CD4-positive, CD25-positive, alpha-beta regulatory T cell (primary cell): ENCODE results near the gene ZMAT5. TPM values are rescaled to one million over a fixed set of nuclear protein-coding genes. Genes with fewer than 3 reads are reported as not detected.
A peak's percentile ranks its signal among the peaks of the same experiment; 100 is the strongest.

Source experiments
- ATAC-seq, 2 donors: fragments of 150-1000 bp; cut with Tn5 transposase; one replicate each; pipeline ENCODE4 v1.10.0; 2021; ENCODE audit warnings: low read depth in 2 of 2, moderate number of reproducible peaks in 2 of 2, moderate library complexity in 1 of 2
- DNase-seq, 3 donors: peaks; one replicate each; pipeline versions ENCODE4 v3.0.0 to v3.0.0-alpha.2; 2012 to 2022; ENCODE audit warnings: mixed read lengths in 1 of 3
- H3K27ac ChIP-seq: one replicate; pipeline ENCODE4 v1.7.0; 2013; ENCODE audit warnings: mild to moderate bottlenecking, low read length; ENCODE audit not compliant: insufficient read depth, poor library complexity, severe bottlenecking
- H3K27me3 ChIP-seq: one replicate; pipeline ENCODE4 v1.7.0; 2013; ENCODE audit warnings: low read length; ENCODE audit not compliant: control insufficient read depth, insufficient read depth
- H3K36me3 ChIP-seq: one replicate; pipeline ENCODE4 v1.7.0; 2013; ENCODE audit warnings: mild to moderate bottlenecking, low read length, moderate library complexity; ENCODE audit not compliant: control insufficient read depth, insufficient read depth
- H3K4me1 ChIP-seq: 2 replicates; pipeline ENCODE4 v1.7.0; 2013; ENCODE audit warnings: mild to moderate bottlenecking, low read length; ENCODE audit not compliant: insufficient read depth, control insufficient read depth, poor library complexity, severe bottlenecking
- H3K4me3 ChIP-seq: one replicate; pipeline ENCODE4 v1.7.0; 2013; ENCODE audit warnings: low read depth, mild to moderate bottlenecking, low read length, moderate library complexity
- H3K9me3 ChIP-seq, 2 experiments: 1 replicate in 1 of 2; 2 replicates in 1 of 2; pipeline ENCODE4 v1.7.0; 2013; ENCODE audit warnings: low read length in 2 of 2, mild to moderate bottlenecking in 1 of 2, moderate library complexity in 1 of 2; ENCODE audit not compliant: control insufficient read depth in 2 of 2
- H3K27ac Mint-ChIP-seq, 3 donors: one replicate each; pipeline ENCODE4 v1.8.0; 2020 to 2022; ENCODE audit warnings: mild to moderate bottlenecking in 3 of 3, mixed read lengths in 3 of 3, moderate library complexity in 2 of 3
- H3K27me3 Mint-ChIP-seq: one replicate; pipeline ENCODE4 v1.8.0; 2022; ENCODE audit warnings: mild to moderate bottlenecking, mixed read lengths
- H3K36me3 Mint-ChIP-seq: one replicate; pipeline ENCODE4 v1.8.0; 2020; ENCODE audit warnings: mixed read lengths
- H3K4me1 Mint-ChIP-seq, 4 donors: one replicate each; pipeline ENCODE4 v1.8.0; 2020 to 2022; ENCODE audit warnings: mixed read lengths in 4 of 4, mild to moderate bottlenecking in 1 of 4
- H3K4me3 Mint-ChIP-seq, 4 donors: one replicate each; pipeline ENCODE4 v1.8.0; 2020 to 2022; ENCODE audit warnings: mild to moderate bottlenecking in 4 of 4, mixed read lengths in 4 of 4, moderate library complexity in 3 of 4
- H3K9me3 Mint-ChIP-seq, 7 donors: one replicate each; pipeline ENCODE4 v1.8.0; 2020 to 2022; ENCODE audit warnings: mixed read lengths in 7 of 7, mild to moderate bottlenecking in 3 of 7, moderate library complexity in 2 of 7
- polyA plus RNA-seq, 4 donors: library from polyadenylated mRNA; unstranded; fragments of 300-500 nt; fragmentation: Illumina TruSeq; gene quantifications; one replicate each; pipeline ENCODE4 v1.2.3, GENCODE V29; 2021
- total RNA-seq: library from RNA; stranded (reverse); gene quantifications from one replicate; pipeline ENCODE4 v1.2.3, GENCODE V29; 2022

The ZMAT5 gene
- total and polyA plus RNA-seq, 5 donors from 2014 or later: 18.6 to 69.9 (median 62.1) TPM

GRCh38 chr22:29731058-29731850 is 35.6 kb downstream of the ZMAT5 start:
- H3K36me3 ChIP-seq: no peaks in the 10 kb centered on the region
- Mint-ChIP-seq H3K4me1 (no peaks in the 10 kb centered on the region), H3K9me3 (no peaks in the 10 kb centered on the region), H3K36me3 (peaks cover 4% of the 10 kb centered on the region), H3K4me3 (peak overlapping the region in 1 of 4 donors; percentile 43), H3K27ac (peak overlapping the region in 1 of 3 donors; percentile 17), H3K27me3 (no peaks in the 10 kb centered on the region)
- DNase-seq (no peak), ATAC-seq (no peak)
- H3K27ac ChIP-seq: no peak overlapping the region
- H3K27me3 ChIP-seq: no peaks in the 10 kb centered on the region
- H3K4me1 ChIP-seq: no peaks in the 10 kb centered on the region
- no peaks in the 10 kb centered on the region for H3K9me3 ChIP-seq
- H3K4me3 ChIP-seq: no peak overlapping the region

- no peak overlapping the region for H3K4me3 ChIP-seq
- H3K27me3 ChIP-seq: no peaks in the 10 kb centered on the region
- DNase-seq: no peak
- Mint-ChIP-seq H3K27ac (peak overlapping the region in 1 of 3 donors; percentile 42), H3K4me3 (no peak overlapping the region), H3K4me1 (no peaks in the 10 kb centered on the region), H3K9me3 (no peaks in the 10 kb centered on the region), H3K36me3 (peaks cover 4% of the 10 kb centered on the region), H3K27me3 (peaks cover 2% of the 10 kb centered on the region)
- no peak overlapping the region for H3K27ac ChIP-seq
- ATAC-seq: no peak
- no peaks in the 10 kb centered on the region for H3K36me3 ChIP-seq
- H3K4me1 ChIP-seq: no peaks in the 10 kb centered on the region
- H3K9me3 ChIP-seq: no peaks in the 10 kb centered on the region
Observed at GRCh38 chr22:29729161-29729560, 37.6 kb downstream of the ZMAT5 start.

- H3K27me3 Mint-ChIP-seq: peaks cover 17% of the 10 kb centered on the region
- no peak overlapping the region for H3K4me3 Mint-ChIP-seq
- Histone ChIP-seq H3K9me3 (no peaks in the 10 kb centered on the region), H3K27me3 (no peaks in the 10 kb centered on the region), H3K36me3 (no peaks in the 10 kb centered on the region), H3K27ac (no peak overlapping the region), H3K4me3 (no peak overlapping the region), H3K4me1 (no peaks in the 10 kb centered on the region)
- H3K4me1 Mint-ChIP-seq: no peaks in the 10 kb centered on the region
- H3K36me3 Mint-ChIP-seq: peaks cover 2% of the 10 kb centered on the region
- no peaks in the 10 kb centered on the region for H3K9me3 Mint-ChIP-seq
- DNase-seq (peak in 1 of 3 donors; percentile 28), ATAC-seq (peak in 1 of 2 donors; percentile 39)
- no peak overlapping the region for H3K27ac Mint-ChIP-seq
Observed at GRCh38 chr22:29727131-29727523, 39.7 kb downstream of the ZMAT5 start.

GRCh38 chr22:29726512-29727130 is 40.2 kb downstream of the ZMAT5 start:
- H3K4me1 ChIP-seq: no peaks in the 10 kb centered on the region
- Mint-ChIP-seq H3K36me3 (no peaks in the 10 kb centered on the region), H3K4me1 (no peaks in the 10 kb centered on the region), H3K4me3 (no peak overlapping the region), H3K9me3 (no peaks in the 10 kb centered on the region), H3K27ac (no peak overlapping the region), H3K27me3 (peaks cover 22% of the 10 kb centered on the region)
- DNase-seq (no peak), ATAC-seq (no peak)
- H3K4me3 ChIP-seq: no peak overlapping the region
- no peaks in the 10 kb centered on the region for H3K9me3 ChIP-seq
- no peaks in the 10 kb centered on the region for H3K27me3 ChIP-seq
- no peaks in the 10 kb centered on the region for H3K36me3 ChIP-seq
- H3K27ac ChIP-seq: no peak overlapping the region

- no peaks in the 10 kb centered on the region for H3K36me3 ChIP-seq
- Mint-ChIP-seq H3K9me3 (no peaks in the 10 kb centered on the region), H3K4me3 (no peak overlapping the region), H3K27ac (no peak overlapping the region), H3K36me3 (no peaks in the 10 kb centered on the region), H3K4me1 (peaks cover 0 to 3% (median 0%) of the 10 kb centered on the region in 4 donors), H3K27me3 (peaks cover 26% of the 10 kb centered on the region)
- no peaks in the 10 kb centered on the region for H3K27me3 ChIP-seq
- DNase-seq (no peak), ATAC-seq (no peak)
- no peak overlapping the region for H3K27ac ChIP-seq
- no peaks in the 10 kb centered on the region for H3K9me3 ChIP-seq
- H3K4me3 ChIP-seq: no peak overlapping the region
- H3K4me1 ChIP-seq: no peaks in the 10 kb centered on the region
Observed at GRCh38 chr22:29726106-29726505, 40.7 kb downstream of the ZMAT5 start.

GRCh38 chr22:29724843-29725242 is 42.0 kb downstream of the ZMAT5 start:
- no peaks in the 10 kb centered on the region for H3K36me3 ChIP-seq
- no peak overlapping the region for H3K27ac ChIP-seq
- H3K4me1 ChIP-seq: peaks cover 5% of the 10 kb centered on the region
- H3K9me3 Mint-ChIP-seq: no peaks in the 10 kb centered on the region
- H3K4me3 ChIP-seq: no peak overlapping the region
- DNase-seq (no peak), ATAC-seq (no peak)
- H3K27ac Mint-ChIP-seq: no peak overlapping the region
- no peak overlapping the region for H3K4me3 Mint-ChIP-seq
- H3K36me3 Mint-ChIP-seq: no peaks in the 10 kb centered on the region
- H3K9me3 ChIP-seq: no peaks in the 10 kb centered on the region
- peaks cover 0 to 3% (median 0%) of the 10 kb centered on the region in 4 donors for H3K4me1 Mint-ChIP-seq
- peaks cover 26% of the 10 kb centered on the region for H3K27me3 Mint-ChIP-seq
- no peaks in the 10 kb centered on the region for H3K27me3 ChIP-seq

GRCh38 chr22:29723766-29724165 is 43.0 kb downstream of the ZMAT5 start:
- Mint-ChIP-seq H3K27me3 (peaks cover 36% of the 10 kb centered on the region), H3K36me3 (no peaks in the 10 kb centered on the region), H3K4me1 (peaks cover 0 to 7% (median 0%) of the 10 kb centered on the region in 4 donors), H3K9me3 (no peaks in the 10 kb centered on the region), H3K27ac (no peak overlapping the region), H3K4me3 (no peak overlapping the region)
- no peak overlapping the region for H3K4me3 ChIP-seq
- DNase-seq: no peak
- H3K27me3 ChIP-seq: peaks cover 3% of the 10 kb centered on the region
- no peak for ATAC-seq
- H3K36me3 ChIP-seq: no peaks in the 10 kb centered on the region
- H3K27ac ChIP-seq: no peak overlapping the region
- no peaks in the 10 kb centered on the region for H3K9me3 ChIP-seq
- H3K4me1 ChIP-seq: peaks cover 5% of the 10 kb centered on the region

GRCh38 chr22:29722587-29722986 is 44.2 kb downstream of the ZMAT5 start:
- H3K9me3 Mint-ChIP-seq: no peaks in the 10 kb centered on the region
- no peak overlapping the region for H3K4me3 Mint-ChIP-seq
- ATAC-seq: no peak
- no peak for DNase-seq
- no peak overlapping the region for H3K27ac Mint-ChIP-seq
- Histone ChIP-seq H3K4me1 (peaks cover 5% of the 10 kb centered on the region), H3K4me3 (no peak overlapping the region), H3K27ac (no peak overlapping the region), H3K36me3 (no peaks in the 10 kb centered on the region), H3K27me3 (peaks cover 3% of the 10 kb centered on the region), H3K9me3 (no peaks in the 10 kb centered on the region)
- peaks cover 48% of the 10 kb centered on the region for H3K27me3 Mint-ChIP-seq
- H3K4me1 Mint-ChIP-seq: peaks cover 0 to 12% (median 0%) of the 10 kb centered on the region in 4 donors
- no peaks in the 10 kb centered on the region for H3K36me3 Mint-ChIP-seq
